Cardiac septum (tissue), 1 donor: Measurements from ENCODE around the gene TGFA. TPM values are rescaled to one million over a fixed set of nuclear protein-coding genes. Genes with fewer than 3 reads are reported as not detected.
A peak's percentile ranks its signal among the peaks of the same experiment; 100 is the strongest.

Source experiments
- DNase-seq: peaks from one replicate; pipeline ENCODE4 v3.0.0-alpha.2; 2020; ENCODE audit warnings: low spot score
- intact Hi-C: fragments of 100-400 bp; cut with DNase I; formaldehyde crosslinking; loops from one replicate; pipeline ENCODE4 v1.14.0; 2022
- total RNA-seq: library from RNA; stranded (reverse); fragmentation: NEBNext Ultra II Directional; extraction: Animal tissue kit (Norgen Biotek cat#: 25700); gene quantifications from one replicate; pipeline ENCODE4 v1.2.1, GENCODE V29; 2021
- donor health status: DM: no; HTN: no; CAD: no.

TGFA gene
- total RNA-seq, 1 donor from 2014 or later = 0.73 TPM

DNA sequence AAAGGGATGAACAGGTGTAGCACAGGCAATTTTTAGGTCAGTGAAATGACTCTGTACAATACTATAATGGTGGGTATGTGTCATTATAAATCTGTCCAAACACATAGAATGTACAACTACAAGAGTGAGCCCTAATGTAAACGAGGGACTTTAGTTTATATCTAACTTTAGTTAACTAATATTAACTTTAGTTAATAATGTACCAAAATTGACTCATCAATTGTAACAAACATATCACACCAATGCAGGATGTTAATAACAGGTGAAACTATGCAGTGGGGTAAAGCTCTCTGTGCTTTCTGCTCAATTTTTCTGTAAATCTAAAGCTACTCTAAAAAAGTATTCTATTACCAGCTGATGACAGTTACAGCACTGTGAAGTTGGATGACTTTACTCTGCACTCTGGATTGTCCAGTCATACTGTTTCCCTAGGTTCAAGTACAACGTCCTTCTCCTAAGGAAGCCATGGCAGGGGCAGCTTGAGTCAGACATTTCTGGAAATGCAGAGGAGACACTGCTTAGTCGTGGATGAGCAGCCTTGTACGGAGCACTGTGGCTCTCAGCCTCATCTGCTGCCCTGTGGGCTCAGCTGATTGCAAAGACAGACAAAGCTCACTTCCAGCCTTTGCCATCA lies 26.1 kb downstream of the TGFA start:
- no peak for DNase-seq
- intact Hi-C loops = no loop called here

DNA sequence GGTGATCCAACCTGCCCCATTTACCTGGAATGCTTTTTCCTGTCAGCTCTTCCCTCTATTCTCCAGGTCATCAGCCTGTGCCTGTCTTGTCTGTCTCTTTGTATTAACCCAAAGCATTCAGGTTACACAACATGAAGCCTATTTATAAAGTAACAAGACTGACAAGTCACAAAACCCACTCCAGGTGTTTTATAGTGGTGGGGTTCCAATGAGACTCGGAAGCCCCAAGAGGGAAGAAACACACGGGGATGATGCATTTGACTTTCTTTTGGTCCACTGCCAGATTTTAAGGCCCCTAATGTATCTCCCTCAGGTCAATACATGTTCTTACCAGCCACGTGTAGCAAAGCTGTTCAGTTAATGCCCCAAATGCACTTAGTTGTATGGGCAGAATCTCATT lies 27.5 kb downstream of the TGFA start:
- intact Hi-C loops = no loop called here
- no peak for DNase-seq

DNA sequence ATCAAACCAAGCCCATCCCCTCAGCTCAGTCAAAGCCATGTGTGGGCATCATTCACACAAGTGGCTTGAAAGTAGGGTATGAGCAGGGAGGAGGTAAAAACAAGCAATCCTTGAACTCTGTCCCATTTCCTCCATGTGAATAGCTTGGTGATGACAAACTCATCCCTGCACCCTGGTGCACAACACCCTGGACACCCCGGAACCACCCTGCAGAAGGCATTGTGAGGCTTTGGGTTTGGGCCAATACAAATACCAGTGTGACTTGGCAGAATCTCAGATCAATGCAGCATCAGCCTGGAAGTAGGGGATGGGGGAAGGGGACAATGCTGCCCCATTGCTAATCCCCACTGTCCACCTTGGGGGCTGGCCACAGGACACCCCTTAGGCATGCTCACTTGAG lies 28.6 kb downstream of the TGFA start:
- intact Hi-C loops = no loop called here
- no peak for DNase-seq

DNA sequence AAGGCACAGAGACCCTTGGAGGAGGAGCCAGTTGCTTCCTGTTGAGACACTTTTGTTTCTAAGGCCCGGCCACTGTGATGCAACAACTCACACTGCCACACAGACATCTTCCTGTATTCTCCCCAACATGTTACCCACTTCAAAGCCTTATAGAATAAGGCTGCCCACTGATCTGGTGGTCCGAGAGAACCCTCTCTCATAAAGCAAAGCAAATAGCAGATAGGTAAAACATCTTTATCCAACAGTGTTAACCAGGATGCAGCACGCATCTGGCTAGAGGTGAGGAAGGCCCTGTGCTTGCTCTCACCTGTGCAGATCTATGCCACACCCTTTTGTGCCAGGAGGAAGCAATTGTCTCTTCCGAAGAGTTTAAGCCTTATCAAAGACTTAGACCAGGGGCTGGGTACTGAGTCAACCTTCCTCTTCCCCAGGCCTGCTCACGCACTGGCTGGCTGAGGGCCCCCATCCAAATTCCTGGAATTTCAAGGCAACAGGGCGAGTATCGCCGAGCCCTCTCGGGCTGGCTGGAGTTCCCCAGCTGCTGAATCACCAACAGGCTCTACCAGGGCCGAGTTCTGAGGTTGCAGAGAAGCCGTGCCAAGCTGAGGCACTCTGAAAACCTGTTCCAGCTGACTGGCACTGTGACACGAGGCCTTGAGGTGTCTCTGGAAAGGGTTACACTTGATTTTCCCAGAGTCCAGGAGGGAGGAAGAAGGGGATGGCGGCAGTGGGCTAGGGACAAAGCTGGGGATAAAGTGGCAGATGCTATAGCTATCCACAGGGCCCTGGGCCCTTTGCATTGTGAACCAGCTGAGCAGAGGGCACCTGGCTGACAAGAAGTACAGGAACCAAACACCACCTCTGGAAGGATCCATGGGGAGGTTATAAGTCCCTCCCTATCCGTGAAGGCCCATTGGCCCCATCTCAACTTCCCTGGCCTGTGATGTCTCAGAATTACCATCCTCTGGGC lies 29.3 kb downstream of the TGFA start:
- intact Hi-C loops = no loop called here
- DNase-seq = peak; percentile 84

DNA sequence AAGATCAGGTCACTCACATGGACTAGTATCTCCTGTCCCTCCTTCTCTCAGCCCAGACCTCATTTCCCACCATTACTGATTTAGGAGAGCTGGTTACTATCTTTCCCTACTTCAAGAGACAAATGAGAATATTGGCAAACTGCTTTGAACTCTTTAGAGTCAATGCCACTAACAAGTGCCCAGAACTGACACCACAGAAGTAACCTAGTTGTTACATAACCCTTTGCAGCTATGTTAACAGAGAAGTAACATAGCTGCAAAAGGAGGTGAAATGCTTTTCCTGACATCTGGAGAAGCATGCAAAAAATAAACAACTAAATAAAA lies 30.0 kb downstream of the TGFA start:
- DNase-seq = no peak
- intact Hi-C loops = no loop called here

DNA sequence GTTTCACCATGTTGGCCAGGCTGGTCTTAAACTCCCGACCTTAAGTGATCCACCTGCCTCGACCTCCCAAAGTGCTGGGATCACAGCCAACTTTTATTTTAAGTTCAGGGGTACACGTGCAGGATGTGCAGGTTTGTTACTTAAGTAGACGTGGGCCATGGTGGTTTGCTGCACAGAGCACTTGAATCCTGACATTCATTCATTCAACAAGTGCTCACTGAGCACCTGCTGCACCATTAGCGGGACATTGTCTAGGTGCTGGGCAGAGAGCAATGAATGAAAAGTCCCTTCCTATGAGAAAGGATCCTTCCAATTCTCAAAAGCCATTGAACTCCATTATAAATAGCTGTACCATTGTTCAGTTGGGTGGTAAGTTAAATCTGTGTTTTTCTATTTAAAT lies 31.0 kb downstream of the TGFA start:
- intact Hi-C loops = no loop called here
- DNase-seq = no peak

DNA sequence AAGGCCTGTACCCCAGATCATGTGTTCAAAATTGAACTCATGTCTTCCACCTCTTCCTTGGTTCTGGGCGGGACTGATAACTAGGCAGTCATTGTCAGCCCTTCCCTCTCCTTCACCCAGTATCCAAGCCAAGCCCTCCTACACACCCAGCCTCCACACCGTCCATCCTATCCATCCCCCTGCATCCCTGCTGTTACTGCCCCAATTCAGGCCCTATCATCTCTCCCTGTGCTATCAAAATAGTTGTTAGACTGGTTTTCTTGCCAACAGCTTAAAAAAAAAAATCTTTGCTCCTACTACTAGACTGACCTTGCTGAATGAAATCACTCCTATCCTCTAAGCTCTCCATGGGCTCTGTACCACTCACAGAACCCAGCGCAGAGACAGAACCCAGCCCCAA lies 32.8 kb downstream of the TGFA start:
- no peak for DNase-seq
- intact Hi-C loops = no loop called here

DNA sequence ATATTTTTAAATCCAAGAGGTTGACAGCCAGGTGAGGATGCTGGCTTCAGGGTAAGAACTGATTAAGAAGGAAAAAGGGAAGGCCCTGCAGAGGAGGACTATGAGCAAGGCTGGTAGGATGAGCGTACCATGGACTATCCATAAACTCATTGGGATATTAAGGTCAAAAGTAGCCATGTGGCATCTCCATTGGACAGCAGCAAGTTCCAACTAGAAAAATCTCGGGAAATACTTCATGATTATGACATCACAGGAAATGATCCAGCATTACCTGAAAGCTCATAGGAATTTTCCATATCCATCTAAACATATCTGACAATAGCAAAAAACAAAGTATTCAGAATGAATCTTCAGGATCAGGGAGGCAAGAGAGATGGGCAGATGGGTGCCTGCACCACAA lies 34.2 kb downstream of the TGFA start:
- intact Hi-C loops = no loop called here
- DNase-seq = no peak

DNA sequence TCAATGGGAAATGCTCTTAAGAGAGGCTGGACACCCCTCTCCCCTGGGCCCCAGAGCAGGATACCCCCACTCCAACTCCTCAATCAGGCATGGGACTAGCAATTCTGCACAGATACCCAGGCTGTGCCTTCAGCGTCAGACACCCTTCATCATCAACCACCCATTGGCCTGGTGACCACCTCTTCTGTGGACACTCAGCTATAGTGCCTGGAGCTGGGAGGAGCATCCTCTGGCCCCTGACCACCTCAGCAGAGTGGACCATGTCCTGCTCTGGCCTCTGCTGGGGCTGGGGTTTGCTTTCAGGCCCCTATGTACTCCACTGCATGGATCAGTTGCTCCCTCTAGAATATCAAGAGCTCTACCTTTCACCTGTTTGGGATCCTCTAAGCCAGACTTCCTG lies 35.1 kb downstream of the TGFA start:
- intact Hi-C loops = no loop called here
- no peak for DNase-seq

DNA sequence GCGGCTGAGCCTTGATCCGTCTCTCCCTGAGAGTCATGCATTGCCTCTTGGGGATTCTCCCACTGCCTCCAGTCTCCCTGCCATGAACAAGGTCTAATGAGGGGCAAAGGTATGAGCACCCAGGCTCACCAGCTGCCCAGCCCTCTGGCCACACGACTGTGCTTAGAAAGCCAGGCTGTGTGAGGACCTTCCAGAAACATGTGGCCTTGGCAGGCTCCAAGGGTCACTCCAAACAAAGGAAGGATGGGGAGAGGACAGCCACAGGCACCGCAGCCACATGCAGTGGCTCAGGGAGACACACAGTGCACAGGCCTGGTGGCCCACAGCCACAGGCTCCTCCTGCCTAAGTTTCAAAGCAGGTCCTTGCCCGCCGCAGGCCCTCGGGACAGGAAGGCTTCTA lies 35.8 kb downstream of the TGFA start:
- intact Hi-C loops = no loop called here
- no peak for DNase-seq

DNA sequence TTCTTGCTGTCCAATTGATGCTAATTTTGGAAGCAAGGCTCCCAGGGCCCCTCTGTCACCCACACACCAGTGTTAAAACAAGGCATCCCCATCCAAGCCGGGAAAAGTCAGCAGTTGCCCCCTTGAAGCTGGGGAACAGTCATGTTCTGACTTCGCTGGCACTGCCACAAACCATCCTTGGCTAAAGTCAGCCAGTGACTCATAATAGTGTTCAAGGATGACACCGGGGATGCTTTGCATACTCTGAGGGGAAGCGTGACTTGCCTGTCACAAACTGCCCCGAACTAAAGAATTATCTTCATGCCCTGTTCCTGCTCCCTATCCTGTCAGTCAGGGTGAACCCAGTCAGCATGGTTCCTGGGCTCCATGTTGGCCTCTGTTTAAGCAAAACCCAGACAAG lies 37.0 kb downstream of the TGFA start:
- DNase-seq = no peak
- intact Hi-C loops = no loop called here

DNA sequence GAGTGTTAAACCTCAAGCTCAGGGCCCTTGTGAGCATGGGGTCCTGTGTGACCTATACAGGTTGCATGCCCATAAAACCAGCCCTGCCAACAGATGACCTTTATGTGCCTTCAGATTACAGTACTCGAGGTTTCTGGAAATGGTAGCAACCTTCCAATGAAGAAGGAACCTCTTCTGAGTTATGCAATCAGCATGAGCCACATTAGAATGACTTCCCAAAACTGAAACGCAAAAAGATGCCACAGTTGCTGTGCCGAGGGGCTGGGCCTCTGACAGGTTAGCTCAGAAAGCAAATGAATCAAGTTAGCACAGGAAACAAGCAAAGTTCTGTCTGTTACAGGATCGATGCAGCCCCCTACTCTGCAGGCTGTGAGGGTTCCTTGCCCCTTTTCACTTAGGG lies 37.7 kb downstream of the TGFA start:
- intact Hi-C loops = no loop called here
- DNase-seq = no peak

DNA sequence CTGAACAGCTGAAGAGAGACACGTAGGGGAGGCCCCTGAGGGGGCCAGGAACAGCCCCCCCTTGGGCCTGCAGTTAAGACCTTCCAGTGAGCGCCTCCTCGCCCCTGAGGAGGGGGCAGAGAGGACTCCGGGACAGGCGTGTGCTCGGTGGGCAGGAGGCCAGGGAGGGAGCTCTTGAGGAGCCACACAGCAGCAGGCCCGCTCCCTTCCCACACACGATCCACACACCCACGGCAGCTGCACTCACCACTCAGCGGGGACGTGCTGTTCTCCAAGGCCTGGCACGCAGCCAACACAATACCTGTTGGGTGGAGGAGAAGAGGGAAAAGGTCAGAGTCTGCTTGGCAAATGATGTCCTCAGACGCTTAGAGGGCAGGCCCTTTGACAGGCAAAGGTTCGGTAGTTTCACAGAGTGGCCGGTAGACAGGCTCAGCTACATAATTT lies 39.0 kb downstream of the TGFA start:
- intact Hi-C loops = no loop called here
- no peak for DNase-seq

DNA sequence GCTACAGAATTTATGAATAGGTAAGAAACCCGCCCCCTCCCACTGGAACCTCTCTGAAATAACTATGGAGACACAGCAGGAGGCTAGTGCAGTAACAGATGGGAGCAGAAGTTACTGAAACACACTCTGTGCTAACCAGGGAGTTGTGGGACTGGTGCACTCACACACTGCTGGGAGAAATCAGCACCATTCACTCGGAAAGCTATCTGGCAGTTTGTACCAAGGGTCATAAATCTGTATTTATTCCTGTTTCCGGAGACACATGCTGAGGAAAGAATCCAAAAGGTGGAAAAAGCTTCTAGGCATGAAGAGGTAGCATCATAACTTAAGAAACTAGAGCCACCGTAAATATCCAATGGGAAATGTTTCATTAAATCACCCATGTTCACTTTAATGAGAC lies 39.9 kb downstream of the TGFA start:
- intact Hi-C loops = no loop called here
- DNase-seq = no peak

DNA sequence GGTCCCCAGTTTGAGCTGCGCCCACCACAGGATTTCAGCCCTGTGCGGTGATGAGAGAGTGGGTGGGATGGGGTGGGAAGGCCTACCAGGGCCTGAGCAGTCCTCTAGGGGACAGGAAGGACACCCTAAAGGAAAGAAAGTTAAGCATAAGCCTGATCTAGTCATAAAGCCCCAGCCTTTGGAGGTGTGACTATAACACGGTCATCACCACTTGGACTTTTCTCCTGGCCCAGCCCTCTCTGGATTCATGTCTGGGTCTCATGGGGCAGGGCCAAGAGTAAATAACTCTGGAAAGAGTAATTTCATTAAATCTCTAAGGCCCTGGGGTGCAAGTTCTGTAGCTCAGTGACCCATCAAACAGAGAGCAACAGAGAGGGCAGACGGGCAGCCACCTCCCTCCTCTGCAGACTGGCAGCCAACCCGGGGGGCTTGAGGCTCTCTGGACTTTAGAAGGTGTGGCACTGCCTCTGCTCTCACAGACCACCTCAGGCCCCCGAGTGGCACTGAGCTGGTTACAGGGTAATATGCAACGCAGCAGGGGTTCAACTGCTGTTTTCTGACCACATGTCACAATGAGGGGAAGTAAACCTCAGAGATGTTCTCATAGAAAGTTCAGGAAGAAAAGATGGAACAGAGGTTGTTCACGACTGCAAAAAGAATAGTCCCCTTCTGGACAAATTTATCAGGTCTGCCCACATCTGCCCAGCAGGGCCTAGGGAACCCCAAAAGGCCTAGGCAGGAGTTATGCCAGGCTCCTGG lies 41.5 kb downstream of the TGFA start:
- no peak for DNase-seq
- intact Hi-C loops = no loop called here

DNA sequence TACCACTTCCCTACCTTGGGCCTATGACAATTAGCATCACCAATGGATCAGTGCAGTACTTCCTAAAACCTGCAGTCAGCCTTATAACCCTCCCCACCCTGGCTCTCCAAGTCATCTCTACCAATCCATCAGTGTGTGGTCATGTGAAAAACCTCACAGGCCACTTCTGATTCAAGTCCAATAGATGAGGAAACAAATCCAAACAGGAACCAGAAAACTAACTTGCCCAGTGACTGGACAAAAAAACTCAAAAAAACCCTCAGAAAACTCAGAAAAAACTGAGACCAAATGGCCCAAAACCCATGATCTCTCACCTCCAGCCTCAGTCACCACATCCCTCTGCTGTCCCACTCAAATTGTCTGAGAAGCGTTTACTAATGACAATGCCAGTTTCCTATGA lies 43.3 kb downstream of the TGFA start:
- intact Hi-C loops = no loop called here
- DNase-seq = no peak

DNA sequence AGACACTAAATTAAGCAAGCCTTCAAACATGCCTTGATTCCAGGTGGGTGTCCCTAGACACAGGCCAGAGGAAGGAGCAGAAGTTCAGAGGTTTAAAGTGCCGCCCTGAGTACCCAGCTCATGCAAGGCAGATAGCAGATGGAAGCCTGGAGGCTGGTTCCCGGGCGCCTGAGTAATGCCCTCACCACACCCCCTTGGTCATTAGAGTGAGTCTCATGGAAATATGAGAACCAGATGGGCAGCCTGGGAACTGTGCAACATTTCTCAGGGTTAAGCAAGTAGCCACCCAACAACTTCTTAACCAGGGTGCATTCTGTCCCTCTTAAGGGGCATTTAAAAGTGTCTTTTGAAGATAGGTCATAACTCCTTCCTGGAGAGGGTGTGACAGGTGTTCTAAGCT lies 44.1 kb downstream of the TGFA start:
- no peak for DNase-seq
- intact Hi-C loops = no loop called here

DNA sequence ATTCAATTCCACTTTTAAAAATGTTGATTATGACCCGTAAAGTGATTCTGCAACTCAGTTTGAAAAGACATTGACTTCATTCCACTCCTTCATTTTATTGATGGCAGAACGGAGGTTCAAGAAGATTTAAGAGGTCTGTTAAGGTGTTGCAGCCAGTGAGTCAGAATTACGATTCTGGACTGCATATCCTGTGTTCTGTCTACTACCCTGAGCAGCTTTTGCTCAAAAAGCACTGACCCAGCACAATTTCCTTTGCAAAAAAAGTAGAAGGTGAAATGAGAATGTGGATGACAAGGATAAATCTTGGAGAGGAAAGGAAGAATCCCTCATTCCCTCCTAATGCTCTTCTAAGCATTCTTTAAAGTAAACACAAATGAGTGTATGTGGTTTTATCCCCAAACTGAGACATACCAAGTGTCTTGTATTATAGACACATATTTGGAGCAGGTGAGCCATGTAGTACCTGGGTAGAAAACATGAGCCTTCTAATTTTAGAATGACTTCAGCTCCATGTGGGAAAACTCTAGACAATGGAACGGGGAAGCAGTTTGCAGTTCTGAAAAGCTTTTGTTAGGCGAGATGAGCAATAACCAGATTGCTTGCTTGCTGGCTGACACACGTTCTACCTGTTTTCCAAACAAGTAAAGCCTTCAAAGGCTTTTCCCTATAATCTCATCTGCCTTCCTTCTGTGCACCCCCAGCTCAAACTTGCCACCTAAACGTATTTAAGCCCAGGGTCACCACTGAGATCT lies 44.7 kb downstream of the TGFA start:
- DNase-seq = no peak
- intact Hi-C loops = no loop called here

DNA sequence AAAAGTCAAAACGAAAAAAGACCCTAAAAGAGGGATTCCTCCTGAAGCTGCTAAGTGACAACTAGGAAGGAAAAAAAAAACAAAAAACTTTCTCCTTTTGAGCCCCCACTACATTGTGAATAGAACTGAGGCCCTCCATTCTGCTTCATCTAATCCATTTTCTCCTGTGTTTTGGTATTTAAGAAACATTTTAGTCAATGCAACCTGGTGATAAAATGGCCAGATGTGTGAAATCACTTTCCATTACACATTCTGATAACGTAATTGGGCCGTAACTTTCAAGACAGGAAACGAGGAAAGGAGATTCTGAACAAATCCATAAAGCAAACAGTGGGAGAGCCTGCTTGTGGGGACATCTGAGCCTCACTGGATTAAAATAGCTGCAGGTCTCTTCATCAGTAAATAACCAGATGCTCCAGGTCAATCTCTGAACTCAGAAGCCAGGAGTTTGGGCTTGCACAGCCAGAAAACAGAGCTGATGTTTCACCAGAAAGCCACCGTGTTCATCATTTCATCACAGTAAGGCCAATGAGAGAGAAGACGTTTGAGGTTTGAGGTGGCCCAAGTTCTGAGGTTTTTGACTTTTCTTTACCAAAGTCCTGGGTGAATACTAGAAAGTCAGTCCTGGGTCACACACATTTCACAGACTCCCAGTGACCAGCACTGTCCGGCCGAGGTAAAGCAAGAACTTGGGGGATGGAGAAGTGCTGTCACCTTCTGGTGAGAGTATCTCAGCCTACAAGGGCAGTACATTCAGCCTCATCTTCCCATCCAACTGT lies 47.8 kb downstream of the TGFA start:
- DNase-seq = no peak
- intact Hi-C loops = no loop called here
